H1 (cell line): ENCODE results near the gene RABIF. TPM values are rescaled to one million over a fixed set of nuclear protein-coding genes. Genes with fewer than 3 reads are reported as not detected.

Experiments used
- CREB1 ChIP-seq: IDR thresholded peaks from 2 replicates; pipeline ENCODE4 v1.6.1; 2012; ENCODE audit warnings: inconsistent platforms
- KDM1A ChIP-seq: fragments of 200-600, 300-600 bp; sonication (generic); IDR thresholded peaks from 2 replicates; pipeline ENCODE4 v1.7.1; 2016; ENCODE audit warnings: mild to moderate bottlenecking, low read length, borderline replicate concordance
- POLR2A ChIP-seq, 2 experiments: IDR thresholded peaks; 1 replicate in 1 of 2; 2 replicates in 1 of 2; pipeline ENCODE4 v1.6.1; 2011; ENCODE audit warnings: low read depth in 2 of 2, low read length in 2 of 2, mild to moderate bottlenecking in 2 of 2; ENCODE audit errors: control extremely low read depth in 1 of 2
- RBBP5 ChIP-seq: IDR thresholded peaks from 2 replicates; pipeline ENCODE4 v1.7.1; 2012; ENCODE audit warnings: low read depth, mild to moderate bottlenecking, inconsistent platforms, low read length, moderate library complexity, borderline replicate concordance
- SIN3A ChIP-seq, 2 experiments: IDR thresholded peaks in 1 of 2; conservative IDR thresholded peaks in 1 of 2; 2 replicates each; pipeline ENCODE4 v1.6.1; 2011 to 2012; ENCODE audit warnings: low read length in 2 of 2, improper control_type of control experiment in 1 of 2, low read depth in 1 of 2, mild to moderate bottlenecking in 1 of 2
- polyA plus RNA-seq, 7 experiments: library from polyadenylated mRNA; depleted of rRNA in 3 of 7; stranded (reverse) in 5 of 7; unstranded in 2 of 7; fragments of >200 nt in 5 of 7; fragments of 200-250 nt in 2 of 7; gene quantifications; 1 replicate in 5 of 7; 2 replicates in 1 of 7; 4 replicates in 1 of 7; pipeline versions ENCODE4 v1.2.1 to v1.2.3, GENCODE V29; 2011 to 2013; ENCODE audit warnings: missing spikeins in 2 of 7, mixed read lengths in 2 of 7
- total RNA-seq: library from RNA; stranded (reverse); fragmentation: NEBNext Ultra II Directional; extraction: Animal tissue kit (Norgen Biotek cat#: 25700); gene quantifications from 2 replicates; pipeline ENCODE4 v1.2.1, GENCODE V29; 2021
- TF ChIP-seq, protein P1 (sequence below): fragments of 300-600 bp; sonication (generic); IDR thresholded peaks from 2 replicates; pipeline ENCODE4 v1.7.1; 2012; ENCODE audit warnings: low read length, moderate library complexity, mild to moderate bottlenecking, inconsistent platforms; ENCODE audit not compliant: insufficient replicate concordance
- TF ChIP-seq, protein P2 (sequence below): IDR thresholded peaks from 2 replicates; pipeline ENCODE4 v1.6.1; 2012; ENCODE audit warnings: inconsistent platforms

The RABIF gene
- total and polyA plus RNA-seq, 2 of the 8 experiments (the other 6 are each of a cell fraction or from before 2014, with no cell fraction given), result 5.6 to 6.9 TPM

DNA sequence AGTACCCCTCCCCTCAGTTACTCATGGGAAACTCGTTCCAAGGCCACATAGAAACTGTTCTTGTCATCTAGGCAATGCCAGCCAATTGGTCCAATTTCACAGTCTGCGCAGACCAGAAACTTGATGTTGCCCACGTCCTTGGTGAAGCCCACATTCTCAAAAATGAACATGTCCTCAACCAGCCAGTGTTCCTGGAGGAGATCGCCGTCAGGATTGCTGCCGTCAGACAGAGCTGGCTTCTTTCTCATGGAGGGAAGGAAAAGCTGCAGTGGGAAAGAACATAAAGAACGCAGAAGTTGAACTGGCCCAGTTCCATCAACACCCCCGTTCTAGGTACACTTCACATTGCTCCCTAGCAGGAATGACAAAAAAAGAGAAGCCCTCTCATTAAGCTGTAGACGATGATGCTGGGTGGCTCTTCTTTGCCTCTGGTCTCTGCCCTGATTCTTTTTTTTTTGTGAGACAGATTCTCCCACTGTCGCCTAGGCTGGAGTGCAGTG is 7.9 kb downstream of the RABIF start (continued):
- TF ChIP-seq, protein P1, sequence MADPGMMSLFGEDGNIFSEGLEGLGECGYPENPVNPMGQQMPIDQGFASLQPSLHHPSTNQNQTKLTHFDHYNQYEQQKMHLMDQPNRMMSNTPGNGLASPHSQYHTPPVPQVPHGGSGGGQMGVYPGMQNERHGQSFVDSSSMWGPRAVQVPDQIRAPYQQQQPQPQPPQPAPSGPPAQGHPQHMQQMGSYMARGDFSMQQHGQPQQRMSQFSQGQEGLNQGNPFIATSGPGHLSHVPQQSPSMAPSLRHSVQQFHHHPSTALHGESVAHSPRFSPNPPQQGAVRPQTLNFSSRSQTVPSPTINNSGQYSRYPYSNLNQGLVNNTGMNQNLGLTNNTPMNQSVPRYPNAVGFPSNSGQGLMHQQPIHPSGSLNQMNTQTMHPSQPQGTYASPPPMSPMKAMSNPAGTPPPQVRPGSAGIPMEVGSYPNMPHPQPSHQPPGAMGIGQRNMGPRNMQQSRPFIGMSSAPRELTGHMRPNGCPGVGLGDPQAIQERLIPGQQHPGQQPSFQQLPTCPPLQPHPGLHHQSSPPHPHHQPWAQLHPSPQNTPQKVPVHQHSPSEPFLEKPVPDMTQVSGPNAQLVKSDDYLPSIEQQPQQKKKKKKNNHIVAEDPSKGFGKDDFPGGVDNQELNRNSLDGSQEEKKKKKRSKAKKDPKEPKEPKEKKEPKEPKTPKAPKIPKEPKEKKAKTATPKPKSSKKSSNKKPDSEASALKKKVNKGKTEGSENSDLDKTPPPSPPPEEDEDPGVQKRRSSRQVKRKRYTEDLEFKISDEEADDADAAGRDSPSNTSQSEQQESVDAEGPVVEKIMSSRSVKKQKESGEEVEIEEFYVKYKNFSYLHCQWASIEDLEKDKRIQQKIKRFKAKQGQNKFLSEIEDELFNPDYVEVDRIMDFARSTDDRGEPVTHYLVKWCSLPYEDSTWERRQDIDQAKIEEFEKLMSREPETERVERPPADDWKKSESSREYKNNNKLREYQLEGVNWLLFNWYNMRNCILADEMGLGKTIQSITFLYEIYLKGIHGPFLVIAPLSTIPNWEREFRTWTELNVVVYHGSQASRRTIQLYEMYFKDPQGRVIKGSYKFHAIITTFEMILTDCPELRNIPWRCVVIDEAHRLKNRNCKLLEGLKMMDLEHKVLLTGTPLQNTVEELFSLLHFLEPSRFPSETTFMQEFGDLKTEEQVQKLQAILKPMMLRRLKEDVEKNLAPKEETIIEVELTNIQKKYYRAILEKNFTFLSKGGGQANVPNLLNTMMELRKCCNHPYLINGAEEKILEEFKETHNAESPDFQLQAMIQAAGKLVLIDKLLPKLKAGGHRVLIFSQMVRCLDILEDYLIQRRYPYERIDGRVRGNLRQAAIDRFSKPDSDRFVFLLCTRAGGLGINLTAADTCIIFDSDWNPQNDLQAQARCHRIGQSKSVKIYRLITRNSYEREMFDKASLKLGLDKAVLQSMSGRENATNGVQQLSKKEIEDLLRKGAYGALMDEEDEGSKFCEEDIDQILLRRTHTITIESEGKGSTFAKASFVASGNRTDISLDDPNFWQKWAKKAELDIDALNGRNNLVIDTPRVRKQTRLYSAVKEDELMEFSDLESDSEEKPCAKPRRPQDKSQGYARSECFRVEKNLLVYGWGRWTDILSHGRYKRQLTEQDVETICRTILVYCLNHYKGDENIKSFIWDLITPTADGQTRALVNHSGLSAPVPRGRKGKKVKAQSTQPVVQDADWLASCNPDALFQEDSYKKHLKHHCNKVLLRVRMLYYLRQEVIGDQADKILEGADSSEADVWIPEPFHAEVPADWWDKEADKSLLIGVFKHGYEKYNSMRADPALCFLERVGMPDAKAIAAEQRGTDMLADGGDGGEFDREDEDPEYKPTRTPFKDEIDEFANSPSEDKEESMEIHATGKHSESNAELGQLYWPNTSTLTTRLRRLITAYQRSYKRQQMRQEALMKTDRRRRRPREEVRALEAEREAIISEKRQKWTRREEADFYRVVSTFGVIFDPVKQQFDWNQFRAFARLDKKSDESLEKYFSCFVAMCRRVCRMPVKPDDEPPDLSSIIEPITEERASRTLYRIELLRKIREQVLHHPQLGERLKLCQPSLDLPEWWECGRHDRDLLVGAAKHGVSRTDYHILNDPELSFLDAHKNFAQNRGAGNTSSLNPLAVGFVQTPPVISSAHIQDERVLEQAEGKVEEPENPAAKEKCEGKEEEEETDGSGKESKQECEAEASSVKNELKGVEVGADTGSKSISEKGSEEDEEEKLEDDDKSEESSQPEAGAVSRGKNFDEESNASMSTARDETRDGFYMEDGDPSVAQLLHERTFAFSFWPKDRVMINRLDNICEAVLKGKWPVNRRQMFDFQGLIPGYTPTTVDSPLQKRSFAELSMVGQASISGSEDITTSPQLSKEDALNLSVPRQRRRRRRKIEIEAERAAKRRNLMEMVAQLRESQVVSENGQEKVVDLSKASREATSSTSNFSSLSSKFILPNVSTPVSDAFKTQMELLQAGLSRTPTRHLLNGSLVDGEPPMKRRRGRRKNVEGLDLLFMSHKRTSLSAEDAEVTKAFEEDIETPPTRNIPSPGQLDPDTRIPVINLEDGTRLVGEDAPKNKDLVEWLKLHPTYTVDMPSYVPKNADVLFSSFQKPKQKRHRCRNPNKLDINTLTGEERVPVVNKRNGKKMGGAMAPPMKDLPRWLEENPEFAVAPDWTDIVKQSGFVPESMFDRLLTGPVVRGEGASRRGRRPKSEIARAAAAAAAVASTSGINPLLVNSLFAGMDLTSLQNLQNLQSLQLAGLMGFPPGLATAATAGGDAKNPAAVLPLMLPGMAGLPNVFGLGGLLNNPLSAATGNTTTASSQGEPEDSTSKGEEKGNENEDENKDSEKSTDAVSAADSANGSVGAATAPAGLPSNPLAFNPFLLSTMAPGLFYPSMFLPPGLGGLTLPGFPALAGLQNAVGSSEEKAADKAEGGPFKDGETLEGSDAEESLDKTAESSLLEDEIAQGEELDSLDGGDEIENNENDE, result no peak
- TF ChIP-seq SIN3A (conservative IDR thresholded peaks at IDR 0.05 in 1 of 2, IDR thresholded peaks at IDR 0.05 in 1 of 2; ENCODE audit: low read depth in 1 of 2, low read length in 2 of 2) (no peak), POLR2A (IDR thresholded peaks at IDR 0.05; ENCODE audit: control extremely low read depth in 1 of 2, low read depth in 2 of 2, low read length in 2 of 2) (no peak), RBBP5 (no peak), KDM1A (no peak), CREB1 (no peak)
- TF ChIP-seq, protein P2, sequence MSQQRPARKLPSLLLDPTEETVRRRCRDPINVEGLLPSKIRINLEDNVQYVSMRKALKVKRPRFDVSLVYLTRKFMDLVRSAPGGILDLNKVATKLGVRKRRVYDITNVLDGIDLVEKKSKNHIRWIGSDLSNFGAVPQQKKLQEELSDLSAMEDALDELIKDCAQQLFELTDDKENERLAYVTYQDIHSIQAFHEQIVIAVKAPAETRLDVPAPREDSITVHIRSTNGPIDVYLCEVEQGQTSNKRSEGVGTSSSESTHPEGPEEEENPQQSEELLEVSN, result no peak
